Measurements from ENCODE around the gene CCDC85B. TPM values are rescaled to one million over a fixed set of nuclear protein-coding genes. Genes with fewer than 3 reads are reported as not detected.

Gene CCDC85B
- total RNA-seq, 4 donors from 2014 or later = 63.5 to 99.5 (median 84.6) TPM

GRCh38 chr11:65903068-65903481 lies 12.6 kb downstream of the CCDC85B start:
- DNase-seq (ENCODE audit: extremely low spot score) = no peak
- H3K27ac ChIP-seq (replicated peaks in 1 of 4) = no peak overlapping the region
- H3K36me3 ChIP-seq = no peaks in the 10 kb centered on the region
- no peak for TF ChIP-seq POLR2AphosphoS5 (IDR thresholded peaks at IDR 0.05)
- TF ChIP-seq EP300 (IDR thresholded peaks at IDR 0.05) = no peak
- TF ChIP-seq POLR2A (IDR thresholded peaks at IDR 0.05; ENCODE audit: low read depth) = no peak
- TF ChIP-seq CTCF (IDR thresholded peaks at IDR 0.05) = no peak
- WGBS = 31% methylated on average over 5 of the region's 5 CpGs
- no peaks in the 10 kb centered on the region for H3K9me3 ChIP-seq
- intact Hi-C loops (cut with DNase I) = no loop called here
- peaks cover 16 to 24% (median 23%) of the 10 kb centered on the region in 4 donors for H3K4me1 ChIP-seq
- no peak overlapping the region for H3K4me3 ChIP-seq
- peaks cover 0 to 11% (median 0%) of the 10 kb centered on the region in 4 donors for H3K27me3 ChIP-seq

DNA sequence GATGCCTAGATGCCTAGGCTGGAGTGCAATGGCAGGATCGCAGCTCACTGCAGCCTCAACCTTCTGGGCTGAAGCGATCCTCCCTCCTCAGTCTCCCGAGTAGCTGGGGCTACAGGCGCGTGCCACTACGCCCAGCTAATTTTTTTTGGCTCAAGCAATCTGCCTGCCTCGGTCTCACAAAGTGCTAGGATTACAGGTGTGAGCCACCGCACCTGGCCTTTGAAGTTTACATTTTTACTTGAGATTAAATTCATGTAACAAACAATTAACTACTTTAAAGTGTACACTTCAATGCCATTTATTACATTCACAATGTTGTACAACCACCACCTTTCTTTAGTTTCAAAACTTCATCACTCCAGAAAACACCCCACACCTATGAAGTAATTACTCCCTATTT lies 13.2 kb downstream of the CCDC85B start:
- Histone ChIP-seq H3K36me3 (no peaks in the 10 kb centered on the region), H3K27me3 (peaks cover 0 to 11% (median 0%) of the 10 kb centered on the region in 4 donors), H3K27ac (replicated peaks in 1 of 4) (no peak overlapping the region), H3K4me3 (no peak overlapping the region), H3K4me1 (peaks cover 16 to 23% (median 22%) of the 10 kb centered on the region in 4 donors), H3K9me3 (no peaks in the 10 kb centered on the region)
- intact Hi-C loops (cut with DNase I) = no loop called here
- DNase-seq (ENCODE audit: extremely low spot score) = no peak
- WGBS = 91% methylated on average over 8 of the region's 8 CpGs
- TF ChIP-seq POLR2A (IDR thresholded peaks at IDR 0.05; ENCODE audit: low read depth) (no peak), CTCF (IDR thresholded peaks at IDR 0.05) (no peak), EP300 (IDR thresholded peaks at IDR 0.05) (no peak), POLR2AphosphoS5 (IDR thresholded peaks at IDR 0.05) (no peak)

- intact Hi-C loops (cut with DNase I) = no loop called here
- Histone ChIP-seq H3K27ac (replicated peaks in 1 of 4) (no peak overlapping the region), H3K4me1 (peaks cover 5 to 7% (median 6%) of the 10 kb centered on the region in 4 donors), H3K9me3 (no peaks in the 10 kb centered on the region), H3K36me3 (no peaks in the 10 kb centered on the region), H3K4me3 (no peak overlapping the region), H3K27me3 (no peaks in the 10 kb centered on the region)
- TF ChIP-seq EP300 (IDR thresholded peaks at IDR 0.05) = no peak
- no peak for TF ChIP-seq CTCF (IDR thresholded peaks at IDR 0.05)
- TF ChIP-seq POLR2AphosphoS5 (IDR thresholded peaks at IDR 0.05) = no peak
- TF ChIP-seq POLR2A (IDR thresholded peaks at IDR 0.05; ENCODE audit: low read depth) = no peak
- WGBS = 87% methylated on average over 5 of the region's 5 CpGs
- DNase-seq (ENCODE audit: extremely low spot score) = no peak
Measured at GRCh38 chr11:65906602-65907001, 16.1 kb downstream of the CCDC85B start.

- DNase-seq (ENCODE audit: extremely low spot score) = no peak
- 93% methylated on average over 6 of the region's 6 CpGs for WGBS
- intact Hi-C loops (cut with DNase I) = no loop called here
- Histone ChIP-seq H3K36me3 (no peaks in the 10 kb centered on the region), H3K4me3 (no peak overlapping the region), H3K27ac (replicated peaks in 1 of 4) (no peak overlapping the region), H3K9me3 (no peaks in the 10 kb centered on the region), H3K27me3 (no peaks in the 10 kb centered on the region), H3K4me1 (peaks cover 11 to 18% (median 14%) of the 10 kb centered on the region in 4 donors)
- TF ChIP-seq CTCF (IDR thresholded peaks at IDR 0.05) = no peak
- TF ChIP-seq POLR2A (IDR thresholded peaks at IDR 0.05; ENCODE audit: low read depth) = no peak
- no peak for TF ChIP-seq POLR2AphosphoS5 (IDR thresholded peaks at IDR 0.05)
- no peak for TF ChIP-seq EP300 (IDR thresholded peaks at IDR 0.05)
Measured at GRCh38 chr11:65907878-65908277, 17.4 kb downstream of the CCDC85B start.

Measured in esophagus muscularis mucosa (tissue), 4 donors.